Skin of body (tissue), 2 donors: ENCODE data around the gene AMZ1. TPM values are rescaled to one million over a fixed set of nuclear protein-coding genes. Genes with fewer than 3 reads are reported as not detected.
"Not testable (repeated sequence)": the region's sequence is repeated elsewhere in the genome, so short reads cannot be mapped to it uniquely, and the experiment has no call there.

Source experiments
- DNase-seq: peaks from one replicate; lab custom pipeline; 2025; lab: John Stamatoyannopoulos, UW
- total RNA-seq: library from RNA; depleted of rRNA; stranded (reverse); fragments of >200 nt; gene quantifications from one replicate; pipeline ENCODE4 v1.2.3, GENCODE V29; 2014

Gene AMZ1
- total RNA-seq, 1 donor from 2014 or later = 0.30 TPM

DNA sequence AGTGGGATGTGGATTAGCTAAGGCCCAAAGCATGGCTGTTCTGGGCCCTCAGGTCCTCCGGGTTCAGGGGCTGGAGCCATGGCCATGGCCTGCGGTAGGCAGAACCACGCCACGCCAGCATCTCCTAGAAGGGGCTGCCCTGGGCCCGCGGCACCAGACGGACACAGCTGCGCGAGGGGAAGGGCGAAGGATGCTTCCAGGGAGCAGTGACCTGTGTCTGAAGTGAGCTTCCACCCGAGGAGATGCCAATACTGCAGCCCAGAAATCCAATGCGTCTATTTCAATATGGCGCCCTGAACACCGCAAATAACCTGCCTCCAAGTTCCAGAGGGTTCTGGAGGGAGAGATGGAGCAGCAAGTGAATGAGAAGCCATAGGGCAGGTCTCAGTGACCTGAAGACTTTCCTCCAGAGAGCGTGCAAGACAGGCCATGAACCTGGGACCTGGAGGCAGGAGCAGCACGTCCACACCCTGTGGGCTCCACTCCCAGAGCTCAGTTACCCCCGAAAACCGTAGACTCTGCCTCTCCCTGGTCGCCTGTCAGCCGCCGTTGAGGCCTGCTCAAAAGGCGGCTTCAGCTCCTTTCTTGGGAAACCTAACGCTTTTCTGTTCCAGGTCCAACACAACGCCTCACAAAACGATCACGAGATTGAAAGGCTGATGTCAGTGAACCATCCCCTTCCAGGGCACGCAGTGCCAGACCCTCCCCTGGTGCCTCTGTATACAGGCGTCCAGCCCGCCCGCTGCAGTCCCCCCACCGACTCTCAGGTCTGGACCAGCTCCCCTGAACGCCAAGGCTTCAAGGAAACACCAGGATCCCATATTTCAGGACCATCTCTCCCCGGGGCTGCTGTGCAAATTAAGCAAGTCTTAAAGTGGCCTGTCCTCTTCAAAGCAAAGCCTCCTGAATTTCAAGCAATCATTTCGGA, 37.4 kb downstream of the AMZ1 start:
- DNase-seq = no peak

DNA sequence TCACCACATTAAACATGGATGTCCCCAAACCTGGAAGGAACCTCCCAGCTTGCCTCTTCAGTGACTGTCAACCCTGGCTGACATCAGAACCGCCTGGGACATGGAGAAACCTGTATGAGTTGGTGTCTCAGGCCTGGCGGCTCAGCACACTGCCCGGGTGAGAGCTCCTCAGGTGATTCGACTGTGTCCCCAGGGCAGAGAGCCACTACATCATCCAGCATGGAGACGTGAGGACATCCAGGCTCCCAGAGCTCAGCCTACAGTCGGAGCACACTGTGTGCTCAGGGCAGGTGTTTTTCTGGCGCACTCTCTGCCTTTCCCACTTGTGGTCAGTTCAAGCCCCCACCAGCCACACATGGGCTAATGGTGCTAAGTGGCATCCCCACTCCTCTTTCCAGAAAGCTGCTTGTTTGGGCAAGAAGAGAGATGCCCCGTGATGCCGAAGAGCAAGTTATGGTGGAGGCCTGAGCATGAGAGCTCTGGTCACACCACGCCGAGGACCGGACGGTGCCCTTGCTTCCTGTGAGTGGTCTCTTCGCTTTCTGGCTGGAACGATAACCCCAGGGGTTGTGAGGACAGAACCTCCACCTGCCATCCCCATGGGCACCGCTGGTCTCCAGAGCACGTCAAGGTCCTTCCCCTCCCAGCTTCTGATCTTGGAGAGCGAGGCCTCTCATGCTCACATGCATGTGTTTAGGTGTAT, 38.5 kb downstream of the AMZ1 start:
- no peak for DNase-seq

DNA sequence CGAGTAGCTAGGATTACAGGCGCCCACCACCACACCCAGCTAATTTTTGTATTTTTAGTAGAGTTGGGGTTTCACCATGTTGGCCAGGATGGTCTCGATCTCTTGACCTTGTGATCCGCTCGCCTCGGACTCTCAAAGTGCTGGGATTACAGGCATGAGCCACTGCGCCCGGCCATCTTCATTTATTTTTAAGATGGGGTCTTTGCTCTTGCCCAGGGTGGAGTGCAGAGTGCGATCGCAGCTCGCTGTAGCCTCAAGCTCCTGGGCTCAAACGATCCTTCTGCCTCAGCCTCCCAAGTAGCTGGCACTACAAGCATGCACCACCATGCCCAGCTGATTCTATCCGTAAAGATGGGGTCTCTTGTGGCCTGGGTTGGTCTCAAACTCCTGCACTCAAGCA, 39.2 kb downstream of the AMZ1 start:
- DNase-seq = not testable (repeated sequence)

DNA sequence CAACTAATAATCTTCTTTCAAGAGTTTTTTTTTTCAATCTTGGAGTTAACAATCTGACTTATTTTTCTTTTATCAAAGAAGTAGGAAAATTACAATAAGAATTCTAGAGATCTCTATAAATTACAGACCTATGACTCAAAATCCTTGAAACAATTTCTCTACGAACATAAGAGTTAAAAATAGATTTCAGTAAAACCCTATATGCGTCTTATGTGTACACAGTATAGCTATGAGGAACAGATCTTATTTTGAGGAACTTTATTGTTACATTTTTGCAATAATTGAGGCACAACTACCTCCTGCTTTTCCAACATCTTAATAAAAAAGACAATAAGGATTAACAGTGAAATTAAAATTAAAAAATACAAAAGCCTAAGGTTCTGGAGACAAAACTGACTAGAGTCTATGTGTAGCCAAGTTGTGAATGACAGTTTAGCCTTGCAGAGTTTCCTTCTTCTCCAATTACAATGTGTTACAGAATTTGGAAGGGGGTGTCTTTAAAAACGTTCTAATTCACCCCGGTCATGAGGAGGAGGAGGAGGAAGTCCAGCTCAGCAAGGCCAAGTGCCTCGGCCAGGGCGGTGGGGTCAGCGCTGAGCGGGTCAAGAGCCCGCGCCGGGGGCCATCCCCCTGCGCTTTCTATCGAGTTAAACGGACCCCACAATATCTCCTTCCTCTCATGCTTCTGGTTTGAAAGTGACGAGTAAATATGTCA, 40.5 kb downstream of the AMZ1 start:
- DNase-seq = no peak

DNA sequence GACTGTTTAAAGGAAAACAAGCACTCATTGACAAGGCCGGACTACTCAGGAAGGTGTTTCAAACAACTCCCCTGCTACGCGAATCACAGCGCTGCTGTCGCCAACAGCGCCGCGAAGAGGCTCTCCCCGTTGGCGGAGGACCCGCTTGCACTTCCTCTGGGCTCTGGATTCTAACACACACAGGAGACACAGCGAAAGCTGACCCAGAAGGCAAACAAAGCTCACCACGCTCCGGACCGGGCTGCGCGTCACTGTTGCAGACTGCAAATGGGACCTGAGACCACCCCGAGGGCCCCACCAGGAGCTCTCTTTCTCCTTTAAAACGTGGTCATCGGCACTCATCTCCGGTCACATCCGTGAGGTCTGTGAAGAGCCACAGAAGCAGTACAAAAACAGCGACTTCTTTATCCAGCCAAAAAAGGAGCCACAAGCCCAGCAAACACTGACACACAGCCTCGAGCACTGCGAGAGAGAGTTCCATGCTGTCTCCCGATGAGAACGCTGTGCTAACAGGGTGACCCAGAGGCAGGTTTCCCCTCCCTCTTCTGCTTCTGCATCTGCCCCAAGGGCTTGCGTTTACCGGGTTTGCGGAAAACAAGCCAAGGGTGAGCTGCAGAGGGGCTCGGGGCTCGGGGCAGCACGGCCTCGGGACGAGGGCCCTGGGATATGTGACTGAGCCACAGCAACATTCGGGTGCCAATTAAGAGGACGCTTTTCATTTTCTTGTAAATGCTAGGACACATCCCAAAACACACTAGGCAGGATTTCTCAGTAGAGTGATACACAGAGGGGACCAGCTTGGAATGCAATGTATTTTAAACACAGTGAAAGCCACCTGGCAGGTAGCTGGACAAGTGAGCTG, 41.3 kb downstream of the AMZ1 start:
- DNase-seq = no peak

DNA sequence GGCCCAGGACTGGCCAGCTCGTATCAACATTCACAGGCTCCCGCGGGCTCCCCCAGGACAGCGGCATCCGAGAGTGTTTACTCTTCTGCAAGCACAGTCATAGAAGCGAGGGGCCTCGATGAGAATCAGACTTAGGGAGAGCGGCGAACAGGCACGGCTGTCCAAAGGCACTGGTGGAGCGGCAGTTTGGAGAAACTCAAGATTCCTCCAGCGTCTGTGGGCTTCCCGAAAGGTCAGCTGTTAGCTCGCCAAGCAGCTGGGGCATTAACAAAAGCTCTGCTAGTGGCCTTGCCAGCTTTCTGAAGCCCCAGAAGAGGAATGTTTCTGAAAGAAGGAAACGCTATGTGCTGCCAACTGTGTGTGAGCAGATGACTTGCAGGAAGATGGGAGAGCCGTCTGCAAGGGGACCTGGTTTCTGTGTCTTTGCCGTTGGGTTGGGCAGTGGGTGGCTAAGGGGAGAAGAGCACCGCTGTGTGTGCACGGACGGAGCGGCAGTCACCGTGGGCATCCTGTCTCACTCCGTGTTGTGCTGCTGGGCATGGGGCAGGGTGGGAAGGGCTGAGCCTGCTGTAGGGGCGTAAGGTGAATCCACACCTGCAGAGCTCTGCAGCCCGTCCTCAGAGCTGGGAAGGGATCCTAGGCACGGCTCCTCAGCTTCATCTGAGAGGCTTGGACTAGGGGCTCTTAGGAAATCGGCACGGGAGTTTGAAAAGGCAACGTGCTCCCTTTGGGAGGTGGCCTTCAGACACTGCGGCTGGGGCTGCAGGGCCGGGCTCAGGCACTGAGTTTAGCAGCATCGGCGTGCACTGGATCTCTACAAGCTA, 42.1 kb downstream of the AMZ1 start:
- DNase-seq = no peak

DNA sequence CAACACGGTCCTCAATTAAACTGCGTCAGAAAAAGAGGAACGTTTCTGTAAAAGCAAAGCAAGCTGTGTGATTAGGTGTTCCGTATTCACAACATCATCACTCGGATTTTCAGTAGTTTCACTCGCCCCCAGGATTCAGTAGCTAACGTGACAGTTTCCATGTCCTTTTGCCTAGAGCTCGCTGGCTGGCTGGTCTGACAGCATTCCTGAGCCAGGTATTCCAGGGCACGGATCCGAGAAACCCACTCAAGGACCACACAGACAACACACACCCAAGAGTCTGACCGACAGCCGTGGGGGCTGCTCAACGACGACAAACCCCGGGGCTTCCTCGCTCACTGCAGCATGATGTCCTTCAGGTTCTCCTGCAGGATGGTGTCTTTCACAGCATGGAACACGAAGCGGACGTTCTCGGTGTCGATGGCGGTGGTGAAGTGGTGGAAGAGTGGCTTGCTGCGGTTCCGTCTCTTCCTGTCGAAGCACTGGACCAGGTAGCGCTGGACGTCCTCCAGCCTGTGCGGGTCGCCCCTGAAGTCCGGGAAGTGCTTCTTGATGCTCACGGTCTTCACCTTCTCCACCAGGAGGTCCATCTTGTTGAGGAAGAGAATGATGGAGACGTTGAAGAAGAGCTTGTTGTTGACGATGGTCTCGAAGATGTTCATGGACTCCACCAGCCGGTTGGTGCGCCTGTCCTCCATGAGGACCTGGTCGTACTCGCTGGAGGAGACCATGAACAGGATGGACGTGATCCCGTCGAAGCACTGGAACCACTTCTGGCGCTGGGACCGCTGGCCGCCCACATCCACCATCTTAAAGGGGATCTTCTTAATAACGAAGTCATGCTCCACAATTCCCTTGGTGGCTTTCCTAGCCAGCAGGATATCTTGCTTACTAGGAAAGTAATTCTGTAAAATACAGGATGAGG, 43.1 kb downstream of the AMZ1 start:
- no peak for DNase-seq

DNA sequence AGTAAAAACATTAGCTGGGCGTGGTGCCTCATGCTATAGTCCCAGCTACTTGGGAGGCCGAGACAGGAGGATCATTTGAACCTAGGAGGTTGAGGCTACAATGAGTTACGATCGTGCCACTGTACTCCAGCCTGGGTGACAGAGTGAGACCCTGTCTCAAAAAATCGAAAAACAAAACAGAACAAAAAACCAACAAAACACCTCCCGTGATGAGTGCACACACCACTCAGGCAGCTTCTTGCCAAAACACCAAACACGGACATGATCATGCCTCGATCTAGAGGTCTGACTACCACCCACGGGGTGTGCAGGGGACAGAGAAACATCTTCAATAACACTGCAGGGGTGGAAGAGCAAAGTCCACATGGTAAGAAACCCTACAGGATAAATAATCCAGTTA, 44.4 kb downstream of the AMZ1 start:
- DNase-seq = no peak

DNA sequence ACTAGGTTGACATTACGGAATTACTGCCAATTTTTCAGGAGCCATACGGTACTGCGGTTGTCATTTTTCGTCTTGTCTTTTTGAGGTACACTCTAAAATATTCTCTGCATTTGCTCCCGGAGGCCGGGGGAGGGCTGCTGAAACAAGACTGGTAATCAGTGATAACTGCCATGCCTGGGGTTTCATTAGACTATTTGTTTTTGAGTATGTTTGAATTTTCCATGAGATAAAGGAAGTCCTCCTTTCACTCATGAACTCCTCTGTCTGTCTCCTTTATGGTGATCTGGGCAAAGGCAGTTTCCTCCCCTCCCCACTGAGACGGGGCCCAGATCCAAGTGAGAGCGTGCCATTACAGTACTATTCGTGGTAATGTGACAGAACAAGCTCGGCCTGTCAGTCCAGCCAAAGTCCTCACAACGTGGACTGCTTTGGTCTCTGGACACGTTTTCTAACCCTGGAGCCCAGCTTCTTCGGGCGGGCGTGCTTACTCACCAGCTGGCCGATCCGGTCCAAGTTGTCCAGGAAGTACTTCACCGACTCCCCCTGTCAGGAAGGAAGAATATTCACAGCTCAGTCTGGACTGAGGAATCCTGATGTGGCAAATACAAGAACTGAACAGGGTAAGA, 45.1 kb downstream of the AMZ1 start:
- DNase-seq = peak; percentile 36

DNA sequence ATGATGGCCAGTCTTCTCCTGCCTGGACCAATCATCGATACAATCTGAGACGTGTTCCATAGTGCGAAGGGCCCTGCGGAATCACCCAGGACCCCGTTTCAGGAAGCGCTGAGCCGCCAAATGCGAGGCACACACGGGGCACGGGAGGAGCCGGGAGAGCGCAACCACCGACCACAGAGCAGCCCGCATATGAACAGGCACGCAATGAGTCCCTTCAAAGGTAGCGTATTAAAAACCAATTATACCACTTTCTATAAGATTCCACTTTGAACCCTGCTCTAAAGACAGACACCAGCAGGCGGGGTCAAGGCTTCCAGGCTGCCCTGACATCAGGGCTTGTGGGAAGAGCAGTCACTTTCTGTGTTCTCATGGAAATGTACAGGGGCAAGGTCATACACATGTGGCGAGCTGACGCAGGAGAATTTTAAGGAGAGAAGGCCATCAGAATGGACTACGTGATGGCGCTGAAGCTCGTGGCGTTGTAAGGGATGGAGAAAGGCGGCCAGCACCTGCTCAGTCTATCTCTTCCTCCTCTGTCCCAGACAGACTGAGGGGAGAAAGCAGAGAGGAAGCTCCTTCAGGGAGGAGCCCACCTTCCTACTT, 46.2 kb downstream of the AMZ1 start:
- DNase-seq = no peak

DNA sequence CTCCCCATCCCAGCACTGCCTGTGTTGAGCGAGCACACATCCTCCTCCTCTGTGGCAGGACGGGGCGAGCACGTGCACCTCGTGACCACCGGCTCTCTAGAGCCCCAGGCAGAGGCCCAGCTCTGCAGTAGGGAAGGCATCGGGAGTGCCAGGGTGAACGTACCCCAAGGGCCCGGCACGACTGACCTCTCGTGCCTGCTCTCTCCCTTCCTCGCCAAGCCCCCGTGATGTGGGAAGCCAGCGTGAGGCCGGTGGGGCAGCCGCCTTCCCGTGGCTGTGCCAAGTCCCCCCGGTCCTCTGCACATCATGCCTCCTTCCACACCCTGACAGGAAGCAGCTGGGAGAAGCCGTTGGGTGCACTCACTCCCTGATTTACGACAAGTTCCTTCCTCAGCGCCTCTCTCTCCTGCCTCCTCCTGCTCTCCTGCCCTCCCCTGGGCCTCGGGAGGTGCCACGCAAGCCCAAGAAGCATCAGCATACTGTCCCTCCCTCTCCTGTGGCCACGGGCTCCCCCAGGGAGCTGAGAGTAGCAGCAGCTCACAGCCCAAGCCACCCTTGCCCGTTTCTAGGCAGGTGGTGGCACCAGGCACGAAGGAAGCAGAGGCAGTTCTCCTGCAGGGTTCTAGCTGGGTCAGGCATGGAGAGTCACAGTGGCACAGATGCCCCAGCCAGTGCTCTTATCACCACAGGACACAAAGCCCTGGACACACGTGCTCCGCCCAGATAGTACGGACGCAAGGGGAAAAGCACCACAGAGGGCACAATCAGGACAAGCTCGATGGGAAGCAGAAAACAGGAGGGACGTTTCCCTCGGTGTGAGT, 47.0 kb downstream of the AMZ1 start:
- DNase-seq = no peak

DNA sequence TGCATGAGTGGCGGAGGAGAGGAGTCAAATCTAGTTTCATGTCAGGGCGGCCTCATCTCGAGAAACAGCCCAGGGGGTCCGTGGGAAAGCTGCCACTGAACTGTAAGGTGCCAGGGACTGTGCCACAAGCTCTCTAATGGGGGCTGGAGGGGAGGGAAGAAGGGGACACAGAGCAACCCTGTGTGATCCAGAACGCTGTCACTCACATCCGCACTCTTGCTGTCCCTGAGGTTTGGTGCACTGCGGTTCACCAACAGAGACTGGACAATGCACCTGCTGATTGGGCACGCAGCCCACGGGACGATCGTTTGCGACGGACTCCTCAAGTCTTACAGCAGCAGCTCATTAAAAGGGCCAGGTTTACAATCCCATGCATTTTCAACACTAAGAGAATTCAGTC, 47.7 kb downstream of the AMZ1 start:
- no peak for DNase-seq

DNA sequence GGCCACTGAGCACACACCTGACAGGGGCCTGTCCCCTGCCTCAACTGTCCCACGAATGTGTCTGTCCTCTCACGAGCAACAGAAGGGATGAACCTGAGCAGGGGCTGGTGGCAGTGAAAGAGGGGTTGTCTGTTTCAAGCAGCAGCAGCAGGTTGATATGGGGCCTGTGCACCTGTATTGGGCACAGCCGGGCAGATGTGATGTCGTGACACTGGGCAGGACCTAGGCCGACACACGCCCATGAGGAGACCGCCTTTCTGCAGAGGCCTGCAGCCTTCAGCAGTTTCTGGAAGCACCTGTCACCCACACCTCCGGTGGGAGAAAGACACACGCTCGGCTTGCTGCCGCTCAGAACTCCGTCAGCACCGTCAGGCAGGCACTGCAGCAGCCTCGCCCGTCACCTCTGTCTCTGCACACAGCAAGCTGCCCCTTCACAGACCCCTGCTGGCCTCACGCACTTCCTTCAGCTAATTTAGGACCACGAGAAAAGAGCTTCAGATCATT, 48.5 kb downstream of the AMZ1 start:
- DNase-seq = no peak

DNA sequence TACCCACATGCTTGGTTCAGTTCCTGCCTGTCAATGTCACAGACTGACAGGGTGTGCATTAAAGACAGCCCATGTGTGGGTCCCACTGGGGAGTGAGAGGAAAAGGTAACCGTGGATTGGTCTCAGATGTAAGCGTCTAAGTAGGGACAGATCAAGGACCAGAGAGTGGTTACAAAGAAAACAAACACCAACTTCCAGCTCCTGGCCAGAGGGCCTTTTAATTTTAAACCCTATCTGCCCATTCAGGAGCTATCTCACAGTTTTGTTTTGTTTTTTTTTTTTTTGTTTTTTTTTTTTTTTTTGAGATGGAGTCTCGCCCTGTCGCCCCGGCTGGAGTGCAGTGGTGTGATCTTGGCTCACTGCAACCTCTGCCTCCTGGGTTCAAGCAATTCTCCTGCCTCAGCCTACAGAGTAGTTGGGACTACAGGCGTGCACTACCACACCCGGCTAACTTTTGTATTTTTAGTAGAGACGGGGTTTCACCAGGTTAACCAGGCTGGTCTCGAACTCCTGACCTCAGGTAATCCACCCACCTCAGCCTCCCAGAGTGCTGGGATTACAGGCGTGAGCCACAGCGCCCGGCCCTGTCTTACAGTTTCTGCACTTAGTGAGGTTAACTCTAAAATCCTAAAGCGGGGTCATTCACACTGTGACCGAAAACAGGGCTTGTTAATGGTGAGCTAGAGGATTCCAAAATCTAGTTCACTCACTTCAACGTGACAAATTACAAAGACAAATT, 49.2 kb downstream of the AMZ1 start:
- not testable (repeated sequence) for DNase-seq

DNA sequence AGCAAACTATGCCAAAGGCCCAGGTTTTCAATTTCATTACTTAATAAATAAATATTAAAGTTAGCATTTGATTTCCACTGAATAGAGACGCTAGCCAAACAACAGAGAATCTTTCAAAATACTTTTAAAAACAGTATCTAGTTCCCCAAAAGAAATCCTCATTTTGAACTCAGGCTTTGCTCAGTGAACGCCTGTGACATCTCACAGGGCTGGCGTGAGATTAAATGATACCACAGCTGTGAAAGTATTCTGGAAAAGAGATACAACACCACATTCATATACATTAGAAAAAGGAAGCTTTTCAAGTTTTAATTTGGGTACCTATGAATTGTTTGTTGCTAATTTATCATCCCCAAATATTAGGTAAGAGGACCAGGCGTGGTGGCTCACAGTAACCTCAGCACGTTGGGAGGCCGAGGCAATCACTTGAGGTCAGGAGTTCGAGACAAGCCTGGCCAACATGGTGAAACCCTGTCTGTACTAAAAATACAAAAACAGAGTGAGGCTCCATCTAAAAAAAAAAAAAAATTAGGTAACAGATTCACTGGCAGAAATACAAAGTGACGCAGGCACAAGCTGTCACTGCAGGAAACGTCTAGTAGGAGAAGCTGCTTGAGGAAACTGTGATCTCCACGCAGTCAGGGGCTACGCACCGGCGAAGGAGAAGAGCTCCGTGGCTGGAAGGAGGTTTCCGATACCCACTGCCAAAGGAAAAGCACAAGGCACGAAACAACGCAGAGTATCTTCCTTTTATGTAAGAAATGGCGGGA, 50.0 kb downstream of the AMZ1 start:
- DNase-seq = no peak
